ENCODE data around the gene TEPSIN.

DNA sequence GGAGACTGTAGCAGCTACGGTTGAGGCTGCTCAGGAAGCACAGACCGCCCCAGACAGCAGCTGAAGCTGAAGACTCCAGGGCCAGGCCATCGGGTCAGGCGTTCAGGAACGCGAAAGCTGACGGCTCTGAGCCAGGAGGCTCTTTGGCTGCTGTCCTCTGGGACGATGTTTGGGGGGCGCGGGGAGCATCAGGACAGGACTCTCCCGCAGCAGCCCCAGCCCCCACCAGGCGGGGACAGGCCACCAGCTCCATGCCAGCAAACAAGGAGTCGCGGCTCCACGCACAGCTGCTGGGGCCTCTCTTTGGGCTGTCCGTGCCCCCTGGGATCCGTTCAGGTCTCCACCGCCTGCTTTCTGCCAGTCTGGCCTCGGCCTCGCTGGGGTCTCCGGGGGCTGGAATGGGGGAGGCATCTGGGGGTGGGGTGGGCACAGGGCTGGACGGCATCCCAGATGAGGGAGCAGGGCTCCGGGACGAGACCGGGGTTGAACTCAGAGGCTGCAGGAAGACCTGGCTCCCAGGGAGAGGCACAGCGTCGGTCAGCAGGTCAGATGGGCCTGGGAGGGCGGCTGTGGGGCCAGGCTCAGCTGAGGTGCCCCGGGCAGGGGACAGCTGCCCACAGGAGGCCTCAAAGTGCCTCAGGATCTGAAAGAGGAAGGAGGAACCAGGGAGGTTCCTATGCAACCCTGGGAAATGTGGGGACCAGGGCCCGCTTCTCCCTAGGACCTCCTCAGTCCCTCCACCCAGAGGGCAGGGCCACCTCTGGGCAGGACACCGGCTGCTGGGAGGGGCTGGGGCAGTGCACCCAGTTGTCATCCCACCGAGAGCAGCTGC lies 9.8 kb downstream of the TEPSIN start:
- TF ChIP-seq, protein P1, sequence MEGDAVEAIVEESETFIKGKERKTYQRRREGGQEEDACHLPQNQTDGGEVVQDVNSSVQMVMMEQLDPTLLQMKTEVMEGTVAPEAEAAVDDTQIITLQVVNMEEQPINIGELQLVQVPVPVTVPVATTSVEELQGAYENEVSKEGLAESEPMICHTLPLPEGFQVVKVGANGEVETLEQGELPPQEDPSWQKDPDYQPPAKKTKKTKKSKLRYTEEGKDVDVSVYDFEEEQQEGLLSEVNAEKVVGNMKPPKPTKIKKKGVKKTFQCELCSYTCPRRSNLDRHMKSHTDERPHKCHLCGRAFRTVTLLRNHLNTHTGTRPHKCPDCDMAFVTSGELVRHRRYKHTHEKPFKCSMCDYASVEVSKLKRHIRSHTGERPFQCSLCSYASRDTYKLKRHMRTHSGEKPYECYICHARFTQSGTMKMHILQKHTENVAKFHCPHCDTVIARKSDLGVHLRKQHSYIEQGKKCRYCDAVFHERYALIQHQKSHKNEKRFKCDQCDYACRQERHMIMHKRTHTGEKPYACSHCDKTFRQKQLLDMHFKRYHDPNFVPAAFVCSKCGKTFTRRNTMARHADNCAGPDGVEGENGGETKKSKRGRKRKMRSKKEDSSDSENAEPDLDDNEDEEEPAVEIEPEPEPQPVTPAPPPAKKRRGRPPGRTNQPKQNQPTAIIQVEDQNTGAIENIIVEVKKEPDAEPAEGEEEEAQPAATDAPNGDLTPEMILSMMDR (IDR thresholded peaks at IDR 0.05), result no peak
- TF ChIP-seq POLR2AphosphoS5 (IDR thresholded peaks at IDR 0.05; ENCODE audit: insufficient read depth in 1 of 2, low read depth in 1 of 2), result no peak
- TF ChIP-seq POLR2A (IDR thresholded peaks at IDR 0.05), result no peak
